Tibial artery (tissue), 4 donors: ENCODE results near the gene PALLD.

Experiments
- DNase-seq, 2 donors: peaks; one replicate each; pipeline ENCODE4 v3.0.0-alpha.2; 2019
- H3K27ac ChIP-seq, 2 donors: fragments of 200-600 bp; sonication (generic) in 1 of 2; 1 replicate in 1 of 2; 2 replicates in 1 of 2; pipeline ENCODE4 v1.5.1; 2018 to 2019; ENCODE audit warnings: mild to moderate bottlenecking in 1 of 2
- H3K27me3 ChIP-seq, 2 donors: fragments of 200-600 bp; sonication (generic) in 1 of 2; one replicate each; pipeline versions ENCODE4 v1.5.1 to v1.6.0; 2016 to 2019
- H3K36me3 ChIP-seq, 3 donors: fragments of 200-600 bp; sonication (generic) in 2 of 3; one replicate each; pipeline ENCODE4 v1.5.1; 2016 to 2019; ENCODE audit warnings: mild to moderate bottlenecking in 2 of 3
- H3K4me1 ChIP-seq, 4 donors: fragments of 200-600 bp; sonication (generic) in 2 of 4; 1 replicate in 3 of 4; 2 replicates in 1 of 4; pipeline ENCODE4 v1.5.1; 2016 to 2019
- H3K4me3 ChIP-seq, 2 donors: fragments of 200-600 bp; sonication (generic) in 1 of 2; 1 replicate in 1 of 2; 2 replicates in 1 of 2; pipeline ENCODE4 v1.5.1; 2018 to 2019; ENCODE audit warnings: mild to moderate bottlenecking in 2 of 2
- H3K9me3 ChIP-seq, 3 donors: fragments of 200-600 bp; sonication (generic) in 1 of 3; one replicate each; pipeline ENCODE4 v1.5.1; 2016 to 2019
- intact Hi-C: fragments of 100-400 bp; cut with DNase I; formaldehyde crosslinking; loops from one replicate; pipeline ENCODE4 v1.15.0; 2023; ENCODE audit warnings: low total_unique reads
- TF ChIP-seq, protein P1 (sequence below), 2 experiments: fragments of 200-600 bp in 1 of 2; fragments of 450-650 bp in 1 of 2; IDR thresholded peaks; one replicate each; pipeline ENCODE4 v1.5.1; 2017 to 2019; ENCODE audit warnings: antibody characterized with exemption in 2 of 2, mild to moderate bottlenecking in 1 of 2, moderate library complexity in 1 of 2

The PALLD gene

DNA sequence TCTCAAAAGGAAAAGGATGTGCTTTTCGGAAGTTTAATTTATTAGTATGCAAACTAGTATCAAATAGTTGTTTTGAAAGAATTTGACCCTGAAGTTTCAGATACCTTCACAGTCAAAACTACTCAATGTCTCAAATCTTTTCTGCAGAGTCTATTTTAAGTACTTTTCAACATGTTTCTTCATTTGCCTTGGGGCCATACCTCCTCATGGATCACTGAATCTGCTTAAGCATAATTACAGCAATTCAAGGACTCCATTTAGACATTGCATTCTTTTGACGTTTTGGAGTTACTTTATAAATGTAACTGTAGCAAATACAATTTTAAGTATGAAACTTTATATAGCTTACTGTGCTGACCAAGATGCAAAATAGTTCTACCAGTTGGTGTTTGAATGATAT is 25.5 kb downstream of the PALLD start:
- intact Hi-C loops, result no loop called here
- Histone ChIP-seq H3K9me3 (no peaks in the 10 kb centered on the region), H3K27ac (no peak overlapping the region), H3K36me3 (no peaks in the 10 kb centered on the region), H3K4me3 (no peak overlapping the region), H3K27me3 (no peaks in the 10 kb centered on the region), H3K4me1 (no peaks in the 10 kb centered on the region)
- TF ChIP-seq, protein P1, sequence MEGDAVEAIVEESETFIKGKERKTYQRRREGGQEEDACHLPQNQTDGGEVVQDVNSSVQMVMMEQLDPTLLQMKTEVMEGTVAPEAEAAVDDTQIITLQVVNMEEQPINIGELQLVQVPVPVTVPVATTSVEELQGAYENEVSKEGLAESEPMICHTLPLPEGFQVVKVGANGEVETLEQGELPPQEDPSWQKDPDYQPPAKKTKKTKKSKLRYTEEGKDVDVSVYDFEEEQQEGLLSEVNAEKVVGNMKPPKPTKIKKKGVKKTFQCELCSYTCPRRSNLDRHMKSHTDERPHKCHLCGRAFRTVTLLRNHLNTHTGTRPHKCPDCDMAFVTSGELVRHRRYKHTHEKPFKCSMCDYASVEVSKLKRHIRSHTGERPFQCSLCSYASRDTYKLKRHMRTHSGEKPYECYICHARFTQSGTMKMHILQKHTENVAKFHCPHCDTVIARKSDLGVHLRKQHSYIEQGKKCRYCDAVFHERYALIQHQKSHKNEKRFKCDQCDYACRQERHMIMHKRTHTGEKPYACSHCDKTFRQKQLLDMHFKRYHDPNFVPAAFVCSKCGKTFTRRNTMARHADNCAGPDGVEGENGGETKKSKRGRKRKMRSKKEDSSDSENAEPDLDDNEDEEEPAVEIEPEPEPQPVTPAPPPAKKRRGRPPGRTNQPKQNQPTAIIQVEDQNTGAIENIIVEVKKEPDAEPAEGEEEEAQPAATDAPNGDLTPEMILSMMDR (IDR thresholded peaks at IDR 0.05), result no peak
- DNase-seq, result no peak

DNA sequence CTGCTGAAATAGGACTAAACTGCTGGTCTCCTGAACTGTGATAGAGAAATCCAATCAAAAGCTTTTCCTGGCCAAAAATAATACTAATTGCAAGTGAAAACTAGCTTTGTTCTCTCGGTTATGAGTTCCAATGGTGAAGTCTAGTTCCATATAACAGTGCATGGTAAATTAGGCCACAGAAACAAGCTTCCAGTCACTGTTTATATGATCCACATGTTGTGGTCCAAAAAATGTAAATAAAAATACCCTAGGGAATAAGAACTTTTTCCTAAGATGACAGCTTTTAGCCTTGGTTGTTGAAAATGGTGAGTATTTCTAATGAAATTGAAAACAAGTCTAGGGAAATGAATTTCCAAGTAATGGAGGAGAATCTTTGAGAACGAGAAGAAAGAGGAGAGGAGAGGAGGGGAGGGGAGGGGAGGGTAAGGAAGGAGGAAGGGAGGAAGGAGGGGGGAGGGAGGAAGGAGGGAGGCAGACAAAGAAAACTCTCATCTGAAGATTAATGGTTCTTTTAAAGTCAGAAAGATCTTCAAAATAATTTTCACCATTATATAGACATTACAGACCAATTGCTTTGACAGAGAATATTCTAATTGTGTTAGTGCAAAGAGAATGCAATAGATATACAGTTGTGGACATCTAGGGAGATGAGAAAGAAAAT is 26.1 kb downstream of the PALLD start:
- Histone ChIP-seq H3K9me3 (no peaks in the 10 kb centered on the region), H3K4me1 (no peaks in the 10 kb centered on the region)

DNA sequence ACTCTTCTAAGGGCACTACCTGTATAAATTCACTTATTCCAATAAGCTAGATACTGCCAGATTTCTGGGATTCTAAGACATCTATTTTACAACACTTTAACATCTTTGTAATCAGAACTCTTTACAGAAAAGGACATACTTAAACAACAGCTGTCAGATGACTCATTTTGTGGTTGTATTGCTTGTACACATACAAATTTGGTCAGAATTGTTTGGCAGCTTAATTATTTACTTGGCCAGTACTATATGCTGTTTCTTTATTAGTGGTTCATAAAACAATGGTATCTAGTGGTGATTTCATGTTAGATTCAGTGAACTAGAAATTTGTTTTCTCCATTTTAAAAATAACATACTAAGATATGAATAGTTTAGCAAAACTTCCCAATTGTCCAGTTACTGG is 27.2 kb downstream of the PALLD start:
- H3K27me3 ChIP-seq, result no peaks in the 10 kb centered on the region
- H3K9me3 ChIP-seq, result no peaks in the 10 kb centered on the region
- no peaks in the 10 kb centered on the region for H3K4me1 ChIP-seq
- H3K4me3 ChIP-seq, result no peak overlapping the region
- H3K27ac ChIP-seq, result no peak overlapping the region
- TF ChIP-seq, protein P1 (IDR thresholded peaks at IDR 0.05), result no peak
- DNase-seq, result no peak
- H3K36me3 ChIP-seq, result no peaks in the 10 kb centered on the region
- intact Hi-C loops, result no loop called here

More for the DNA sequence above, 26.1 kb downstream of the PALLD start:
- intact Hi-C loops, result no loop called here
- Histone ChIP-seq H3K36me3 (no peaks in the 10 kb centered on the region), H3K27me3 (no peaks in the 10 kb centered on the region), H3K4me3 (no peak overlapping the region), H3K27ac (no peak overlapping the region)
- no peak for DNase-seq
- TF ChIP-seq, protein P1 (IDR thresholded peaks at IDR 0.05), result no peak

DNA sequence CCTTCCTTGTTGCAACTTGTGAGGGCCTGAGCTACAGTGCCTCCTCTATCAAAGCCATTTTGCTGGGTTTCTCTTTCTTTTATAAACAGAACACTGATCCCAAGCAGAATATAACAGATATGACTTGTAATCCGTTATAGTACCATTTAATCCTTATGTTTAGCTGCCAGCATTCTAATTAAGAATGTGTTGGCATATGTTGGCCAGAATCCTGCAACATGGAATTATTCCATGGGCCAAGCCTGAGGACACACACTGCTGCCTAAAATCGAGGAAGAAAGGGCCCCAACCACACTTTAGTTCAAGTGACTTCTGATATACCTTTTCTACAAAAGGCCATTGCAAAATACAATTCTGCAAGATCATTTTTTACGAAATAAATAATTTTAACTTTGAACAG is 28.0 kb downstream of the PALLD start:
- Histone ChIP-seq H3K9me3 (no peaks in the 10 kb centered on the region), H3K27me3 (no peaks in the 10 kb centered on the region), H3K36me3 (no peaks in the 10 kb centered on the region), H3K4me1 (no peaks in the 10 kb centered on the region), H3K27ac (no peak overlapping the region), H3K4me3 (no peak overlapping the region)
- no peak for DNase-seq
- TF ChIP-seq, protein P1 (IDR thresholded peaks at IDR 0.05), result no peak
- intact Hi-C loops, result no loop called here

DNA sequence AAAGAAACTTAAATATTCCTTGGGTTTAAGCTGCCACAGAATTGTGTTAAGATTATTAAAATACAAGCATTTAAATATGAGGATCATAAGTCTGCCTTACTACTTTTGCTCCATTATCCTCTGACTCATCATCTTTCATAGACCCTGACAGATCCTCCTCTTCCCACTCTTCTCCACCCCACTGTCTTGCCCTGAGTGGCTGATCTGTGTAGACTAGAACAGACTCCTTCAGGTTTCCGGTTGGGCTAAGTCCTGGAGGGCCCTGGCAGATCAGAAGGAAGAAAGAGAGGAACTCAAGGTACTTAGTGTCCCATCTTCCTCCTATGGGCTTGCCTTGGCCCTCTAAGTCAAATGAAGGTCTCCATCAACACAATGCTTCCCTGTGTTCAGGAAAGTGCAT is 30.7 kb downstream of the PALLD start:
- Histone ChIP-seq H3K27ac (no peak overlapping the region), H3K27me3 (no peaks in the 10 kb centered on the region), H3K4me1 (no peaks in the 10 kb centered on the region), H3K36me3 (no peaks in the 10 kb centered on the region), H3K4me3 (no peak overlapping the region), H3K9me3 (no peaks in the 10 kb centered on the region)
- intact Hi-C loops, result no loop called here
- TF ChIP-seq, protein P1 (IDR thresholded peaks at IDR 0.05), result no peak
- DNase-seq, result no peak
